Measurements from ENCODE around the gene SALL4. TPM values are rescaled to one million over a fixed set of nuclear protein-coding genes. Genes with fewer than 3 reads are reported as not detected.

Gene SALL4
- total RNA-seq, 2 experiments from 2014 or later = 0.05 to 0.08 TPM

DNA sequence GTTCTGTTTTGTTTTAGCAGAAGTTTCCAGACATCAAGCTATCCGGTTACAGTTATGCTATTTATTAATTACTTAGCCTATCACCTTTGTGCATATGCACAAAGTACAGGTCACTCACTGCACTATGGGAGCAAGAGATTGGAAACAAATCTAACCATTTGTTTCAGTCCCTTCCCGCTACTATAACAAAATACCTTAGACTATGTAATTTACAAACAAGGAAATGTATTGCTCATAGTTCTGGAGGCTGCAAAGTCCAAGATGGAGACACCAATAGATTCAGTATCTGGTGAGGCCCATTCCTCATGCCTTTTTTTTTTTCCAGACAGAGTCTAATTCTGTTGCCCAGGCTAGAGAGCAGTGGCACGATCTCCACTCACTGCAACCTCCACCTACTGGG is 69.3 kb downstream of the SALL4 start:
- TF ChIP-seq, protein P1, sequence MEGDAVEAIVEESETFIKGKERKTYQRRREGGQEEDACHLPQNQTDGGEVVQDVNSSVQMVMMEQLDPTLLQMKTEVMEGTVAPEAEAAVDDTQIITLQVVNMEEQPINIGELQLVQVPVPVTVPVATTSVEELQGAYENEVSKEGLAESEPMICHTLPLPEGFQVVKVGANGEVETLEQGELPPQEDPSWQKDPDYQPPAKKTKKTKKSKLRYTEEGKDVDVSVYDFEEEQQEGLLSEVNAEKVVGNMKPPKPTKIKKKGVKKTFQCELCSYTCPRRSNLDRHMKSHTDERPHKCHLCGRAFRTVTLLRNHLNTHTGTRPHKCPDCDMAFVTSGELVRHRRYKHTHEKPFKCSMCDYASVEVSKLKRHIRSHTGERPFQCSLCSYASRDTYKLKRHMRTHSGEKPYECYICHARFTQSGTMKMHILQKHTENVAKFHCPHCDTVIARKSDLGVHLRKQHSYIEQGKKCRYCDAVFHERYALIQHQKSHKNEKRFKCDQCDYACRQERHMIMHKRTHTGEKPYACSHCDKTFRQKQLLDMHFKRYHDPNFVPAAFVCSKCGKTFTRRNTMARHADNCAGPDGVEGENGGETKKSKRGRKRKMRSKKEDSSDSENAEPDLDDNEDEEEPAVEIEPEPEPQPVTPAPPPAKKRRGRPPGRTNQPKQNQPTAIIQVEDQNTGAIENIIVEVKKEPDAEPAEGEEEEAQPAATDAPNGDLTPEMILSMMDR (IDR thresholded peaks at IDR 0.05) = no peak
- Mint-ChIP-seq H3K27me3 (peaks cover 3% of the 10 kb centered on the region), H3K27ac (no peak overlapping the region), H3K9me3 (no peaks in the 10 kb centered on the region), H3K4me1 (ENCODE audit: low read depth) (no peaks in the 10 kb centered on the region), H3K36me3 (ENCODE audit: low read depth) (no peaks in the 10 kb centered on the region), H3K4me3 (no peak overlapping the region)
- no peak for DNase-seq
- ChIA-PET CTCF (no interaction called here), POLR2A (no interaction called here)
- no peak overlapping the region for H3K4me3 ChIP-seq (ENCODE audit: low read length)
- H3K4me1 ChIP-seq (ENCODE audit: insufficient read depth, low read length) = no peaks in the 10 kb centered on the region
- no peaks in the 10 kb centered on the region for H3K27me3 ChIP-seq (ENCODE audit: control insufficient read depth in 1 of 2, insufficient read depth in 2 of 2, low read length in 2 of 2)
- H3K9me3 ChIP-seq (ENCODE audit: control insufficient read depth in 1 of 2, insufficient read depth in 1 of 2, low read length in 2 of 2) = no peaks in the 10 kb centered on the region
- H3K27ac ChIP-seq (ENCODE audit: low read depth in 1 of 2, low read length in 2 of 2) = no peak overlapping the region
- H3K36me3 ChIP-seq (ENCODE audit: insufficient read depth, low read length) = no peaks in the 10 kb centered on the region
- no peak for ATAC-seq (ENCODE audit: poor library complexity)
- intact Hi-C loops (cut with DNase I, micrococcal nuclease) = no loop called here

Other genes with a start within 250 kb of the SALL4 start
- under 1 TPM; 0.11 to 0.19 TPM for gene ATP9A, start 34.1 kb downstream of the SALL4 start, total RNA-seq

All from CD4-positive, alpha-beta T cell (primary cell).